Endothelial cell of umbilical vein (primary cell): ENCODE results near the gene SMCO3.

Experiments
- CTCF ChIP-seq, 2 donors: IDR thresholded peaks; 1 replicate in 1 of 2; 2 replicates in 1 of 2; pipeline ENCODE4 v1.5.1; 2011; ENCODE audit warnings: low read length in 2 of 2, mild to moderate bottlenecking in 2 of 2, moderate library complexity in 2 of 2, control low read depth in 1 of 2, inconsistent platforms in 1 of 2, low read depth in 1 of 2; ENCODE audit not compliant: insufficient read depth in 1 of 2; ENCODE audit errors: extremely low read depth in 1 of 2
- MAX ChIP-seq: IDR thresholded peaks from 2 replicates; pipeline ENCODE4 v1.6.1; 2011; ENCODE audit not compliant: insufficient read depth, insufficient read length
- MYC ChIP-seq: IDR thresholded peaks from one replicate; pipeline ENCODE4 v1.6.1; 2011; ENCODE audit warnings: mild to moderate bottlenecking, low read depth, low read length
- POLR2A ChIP-seq: IDR thresholded peaks from 2 replicates; pipeline ENCODE4 v1.6.1; 2012; ENCODE audit warnings: low read depth, mild to moderate bottlenecking, control low read depth, low read length
- POLR2AphosphoS5 ChIP-seq: IDR thresholded peaks from 2 replicates; pipeline ENCODE4 v1.6.1; 2012; ENCODE audit warnings: low read depth, mild to moderate bottlenecking, control low read depth, low read length, moderate library complexity; ENCODE audit not compliant: insufficient read depth

- TF ChIP-seq POLR2A (no peak), CTCF (IDR thresholded peaks at IDR 0.05; ENCODE audit: extremely low read depth in 1 of 2, insufficient read depth in 1 of 2, low read depth in 1 of 2, low read length in 2 of 2) (peak; percentile 55 to 61), POLR2AphosphoS5 (no peak), MAX (no peak), MYC (no peak)
These were observed 31.4 kb upstream of the SMCO3 start for GRCh38 chr12:14845350-14845750.
